ENCODE data around the gene RPS6KA6.

RPS6KA6 gene

GRCh38 chrX:84187533-84188319 is at the start of gene RPS6KA6:
Gene RPS6KA6, minus strand, starts transcription at chrX:84188199. Its CDS starts 300 bp downstream, at chrX:84187899.
- DNase-seq: no peak

GRCh38 chrX:84224741-84225140 is 36.7 kb upstream of the RPS6KA6 start:
- DNase-seq: no peak

- no peak for DNase-seq
These were observed 35.3 kb upstream of the RPS6KA6 start for GRCh38 chrX:84223261-84223660.

- no peak for DNase-seq
These were observed 33.2 kb upstream of the RPS6KA6 start for GRCh38 chrX:84221181-84221580.

GRCh38 chrX:84219551-84219950 is 31.6 kb upstream of the RPS6KA6 start:
- no peak for DNase-seq

GRCh38 chrX:84218726-84219125 is 30.7 kb upstream of the RPS6KA6 start:
- DNase-seq: no peak

- no peak for DNase-seq
These were observed 28.9 kb upstream of the RPS6KA6 start for GRCh38 chrX:84216881-84217280.

- DNase-seq: no peak
These were observed 28.4 kb upstream of the RPS6KA6 start for GRCh38 chrX:84216406-84216805.

GRCh38 chrX:84205276-84205675 is 17.3 kb upstream of the RPS6KA6 start:
- DNase-seq: no peak

- no peak for DNase-seq
These were observed 11.7 kb upstream of the RPS6KA6 start for GRCh38 chrX:84199688-84200087.

- no peak for DNase-seq
These were observed 9.6 kb upstream of the RPS6KA6 start for GRCh38 chrX:84197550-84197949.

- DNase-seq: no peak
These were observed 4.0 kb upstream of the RPS6KA6 start for GRCh38 chrX:84192006-84192405.

- DNase-seq: no peak
These were observed 1.1 kb upstream of the RPS6KA6 start for GRCh38 chrX:84189125-84189524.

- DNase-seq: no peak
These were observed 378 bp upstream of the RPS6KA6 start for GRCh38 chrX:84188320-84188834.

- no peak for DNase-seq
These were observed 1.1 kb downstream of the RPS6KA6 start for GRCh38 chrX:84186603-84187532.

- DNase-seq: no peak
These were observed 5.5 kb downstream of the RPS6KA6 start for GRCh38 chrX:84182516-84182915.

GRCh38 chrX:84175958-84176357 is 12.0 kb downstream of the RPS6KA6 start:
- DNase-seq: no peak

- DNase-seq: no peak
These were observed 12.7 kb downstream of the RPS6KA6 start for GRCh38 chrX:84175274-84175673.

- no peak for DNase-seq
These were observed 13.7 kb downstream of the RPS6KA6 start for GRCh38 chrX:84174348-84174747.

- no peak for DNase-seq
These were observed 17.1 kb downstream of the RPS6KA6 start for GRCh38 chrX:84170931-84171330.

GRCh38 chrX:84168574-84168973 is 19.4 kb downstream of the RPS6KA6 start:
- no peak for DNase-seq

GRCh38 chrX:84168095-84168494 is 19.9 kb downstream of the RPS6KA6 start:
- DNase-seq: no peak

GRCh38 chrX:84165711-84166110 is 22.3 kb downstream of the RPS6KA6 start:
- DNase-seq: no peak

GRCh38 chrX:84162401-84162800 is 25.6 kb downstream of the RPS6KA6 start:
- no peak for DNase-seq
